HEK293 (cell line): ENCODE results near the gene FRAS1.

Experiments
- CTCF ChIA-PET: fragments of 350-600 bp; formaldehyde crosslinking; extraction: SDS; loops from one replicate; lab custom pipeline; 2021; ENCODE audit warnings: antibody characterized with exemption; lab: Yijun Ruan, JAX
- POLR2A ChIA-PET: fragments of 300-600 bp; formaldehyde crosslinking; extraction: SDS; loops from one replicate; lab custom pipeline; 2020; ENCODE audit warnings: antibody characterized with exemption, inconsistent platforms; lab: Yijun Ruan, JAX
- H3K27ac ChIP-seq: fragments of 200-500 bp; sonication (Bioruptor generic); 2 replicates; pipeline ENCODE4 v1.5.1; 2014; ENCODE audit warnings: low read depth, low read length, control low read depth, inconsistent platforms; ENCODE audit errors: extremely low read depth
- H3K36me3 ChIP-seq, 2 experiments: fragments of 200-500 bp in 1 of 2; sonication (Bioruptor generic) in 1 of 2; 1 replicate in 1 of 2; 2 replicates in 1 of 2; pipeline ENCODE4 v1.5.1; 2014 to 2017; ENCODE audit warnings: inconsistent platforms in 2 of 2, low read length in 2 of 2; ENCODE audit not compliant: control insufficient read depth in 2 of 2, insufficient read depth in 1 of 2
- H3K4me1 ChIP-seq: fragments of 200-500 bp; sonication (Bioruptor generic); 2 replicates; pipeline ENCODE4 v1.5.1; 2014; ENCODE audit warnings: mild to moderate bottlenecking, low read length, inconsistent platforms; ENCODE audit not compliant: control insufficient read depth, insufficient read depth
- H3K4me3 ChIP-seq: 2 replicates; pipeline ENCODE4 v1.5.1; 2011; ENCODE audit warnings: low read depth, mild to moderate bottlenecking, control low read depth, low read length, moderate library complexity
- H3K9me3 ChIP-seq: fragments of 200-500 bp; sonication (Bioruptor generic); 2 replicates; pipeline ENCODE4 v1.5.1; 2014; ENCODE audit warnings: low read depth, low read length, inconsistent platforms; ENCODE audit not compliant: control insufficient read depth, insufficient read depth
- MYNN ChIP-seq: fragments of 450-650 bp; formaldehyde crosslinking; IDR thresholded peaks from 2 replicates; pipeline ENCODE4 v1.5.1; 2016; ENCODE audit warnings: missing biosample characterization, missing genetic modification characterization, borderline replicate concordance
- YY2 ChIP-seq: fragments of 450-650 bp; formaldehyde crosslinking; IDR thresholded peaks from 2 replicates; pipeline ENCODE4 v1.5.1; 2016; ENCODE audit warnings: missing biosample characterization, missing genetic modification characterization
- ZNF324 ChIP-seq: fragments of 450-650 bp; formaldehyde crosslinking; IDR thresholded peaks from 2 replicates; pipeline ENCODE4 v1.5.1; 2016; ENCODE audit warnings: missing biosample characterization, missing genetic modification characterization
- ZNF350 ChIP-seq: fragments of 450-650 bp; formaldehyde crosslinking; IDR thresholded peaks from 2 replicates; pipeline ENCODE4 v1.5.0; 2017; ENCODE audit warnings: missing biosample characterization, mild to moderate bottlenecking, missing genetic modification characterization
- ZNF366 ChIP-seq: fragments of 450-650 bp; formaldehyde crosslinking; conservative IDR thresholded peaks from 2 replicates; pipeline ENCODE4 v1.5.1; 2016; ENCODE audit warnings: missing biosample characterization, missing genetic modification characterization
- ZNF623 ChIP-seq: fragments of 450-650 bp; formaldehyde crosslinking; IDR thresholded peaks from 2 replicates; pipeline ENCODE4 v1.5.1; 2016; ENCODE audit warnings: missing biosample characterization, missing genetic modification characterization
- TF ChIP-seq, protein P1 (sequence below): fragments of 450-650 bp; formaldehyde crosslinking; IDR thresholded peaks from 2 replicates; pipeline ENCODE4 v1.5.1; 2017; ENCODE audit warnings: missing biosample characterization, missing genetic modification characterization
- TF ChIP-seq, protein P2 (sequence below): fragments of 450-650 bp; formaldehyde crosslinking; IDR thresholded peaks from 2 replicates; pipeline ENCODE4 v1.5.1; 2016; ENCODE audit warnings: missing biosample characterization, missing genetic modification characterization
- TF ChIP-seq, protein P3 (sequence below): fragments of 450-650 bp; formaldehyde crosslinking; IDR thresholded peaks from 2 replicates; pipeline ENCODE4 v1.5.1; 2016; ENCODE audit warnings: missing biosample characterization, missing genetic modification characterization, borderline replicate concordance
- TF ChIP-seq, protein P4 (sequence below): fragments of 450-650 bp; formaldehyde crosslinking; IDR thresholded peaks from 2 replicates; pipeline ENCODE4 v1.5.1; 2016; ENCODE audit warnings: missing biosample characterization, missing genetic modification characterization

Gene FRAS1

DNA sequence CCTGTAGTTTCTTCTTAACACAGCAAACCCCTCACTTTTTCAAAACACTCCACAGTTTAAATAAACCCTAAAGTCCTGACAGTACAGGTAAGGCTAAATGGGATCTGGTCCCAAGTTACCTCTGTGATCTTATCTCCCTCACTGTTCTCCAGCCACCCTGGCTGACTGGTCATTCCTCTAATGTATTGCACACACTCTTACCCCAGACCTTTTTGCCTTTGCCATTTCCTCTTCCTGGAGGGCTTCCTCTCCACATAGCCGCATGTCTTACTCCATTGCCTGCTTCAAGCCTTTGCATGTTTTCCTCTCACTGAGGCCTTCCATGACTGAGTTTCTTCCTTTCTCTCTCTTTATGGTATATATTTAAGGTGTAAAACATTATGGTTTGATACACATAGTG lies 474.9 kb downstream of the FRAS1 start:
- ChIA-PET POLR2A (no interaction called here), CTCF (no interaction called here)
- Histone ChIP-seq H3K9me3 (no peaks in the 10 kb centered on the region), H3K4me3 (no peak overlapping the region), H3K27ac (no peak overlapping the region), H3K36me3 (peaks cover 0 to 10% of the 10 kb centered on the region in 2 experiments; a peak in 1 of 3 replicates), H3K4me1 (no peaks in the 10 kb centered on the region)
- TF ChIP-seq, protein P1, sequence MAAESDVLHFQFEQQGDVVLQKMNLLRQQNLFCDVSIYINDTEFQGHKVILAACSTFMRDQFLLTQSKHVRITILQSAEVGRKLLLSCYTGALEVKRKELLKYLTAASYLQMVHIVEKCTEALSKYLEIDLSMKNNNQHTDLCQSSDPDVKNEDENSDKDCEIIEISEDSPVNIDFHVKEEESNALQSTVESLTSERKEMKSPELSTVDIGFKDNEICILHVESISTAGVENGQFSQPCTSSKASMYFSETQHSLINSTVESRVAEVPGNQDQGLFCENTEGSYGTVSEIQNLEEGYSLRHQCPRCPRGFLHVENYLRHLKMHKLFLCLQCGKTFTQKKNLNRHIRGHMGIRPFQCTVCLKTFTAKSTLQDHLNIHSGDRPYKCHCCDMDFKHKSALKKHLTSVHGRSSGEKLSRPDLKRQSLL (tag by site-specific recombination) = no peak

DNA sequence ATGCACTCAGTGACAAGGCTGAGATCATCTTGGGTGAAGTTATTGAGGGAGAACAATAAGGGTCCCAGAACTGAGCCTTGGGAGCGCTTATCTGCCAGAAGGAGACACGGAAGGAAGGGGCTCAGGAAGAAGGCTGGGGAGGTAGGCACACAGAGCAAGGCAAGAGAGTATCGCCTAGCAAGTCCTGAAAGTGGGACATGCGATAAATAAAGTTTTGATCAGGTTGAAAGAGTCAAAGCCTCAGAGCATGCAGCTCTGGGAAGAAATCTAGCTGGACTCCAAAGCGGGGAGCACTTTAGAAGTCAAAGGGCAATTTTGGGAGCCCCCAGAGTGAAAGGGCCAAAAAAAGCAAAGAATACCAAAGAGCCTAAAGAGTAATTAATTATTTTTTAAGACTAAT lies 476.7 kb downstream of the FRAS1 start:
- CTCF ChIA-PET = interaction anchor here (1.5 kb wide), 1 partner anchor 16 kb away, joined by 4 read pairs; no protein-coding TSS in a partner anchor
- H3K4me3 ChIP-seq = no peak overlapping the region
- TF ChIP-seq, protein P2, sequence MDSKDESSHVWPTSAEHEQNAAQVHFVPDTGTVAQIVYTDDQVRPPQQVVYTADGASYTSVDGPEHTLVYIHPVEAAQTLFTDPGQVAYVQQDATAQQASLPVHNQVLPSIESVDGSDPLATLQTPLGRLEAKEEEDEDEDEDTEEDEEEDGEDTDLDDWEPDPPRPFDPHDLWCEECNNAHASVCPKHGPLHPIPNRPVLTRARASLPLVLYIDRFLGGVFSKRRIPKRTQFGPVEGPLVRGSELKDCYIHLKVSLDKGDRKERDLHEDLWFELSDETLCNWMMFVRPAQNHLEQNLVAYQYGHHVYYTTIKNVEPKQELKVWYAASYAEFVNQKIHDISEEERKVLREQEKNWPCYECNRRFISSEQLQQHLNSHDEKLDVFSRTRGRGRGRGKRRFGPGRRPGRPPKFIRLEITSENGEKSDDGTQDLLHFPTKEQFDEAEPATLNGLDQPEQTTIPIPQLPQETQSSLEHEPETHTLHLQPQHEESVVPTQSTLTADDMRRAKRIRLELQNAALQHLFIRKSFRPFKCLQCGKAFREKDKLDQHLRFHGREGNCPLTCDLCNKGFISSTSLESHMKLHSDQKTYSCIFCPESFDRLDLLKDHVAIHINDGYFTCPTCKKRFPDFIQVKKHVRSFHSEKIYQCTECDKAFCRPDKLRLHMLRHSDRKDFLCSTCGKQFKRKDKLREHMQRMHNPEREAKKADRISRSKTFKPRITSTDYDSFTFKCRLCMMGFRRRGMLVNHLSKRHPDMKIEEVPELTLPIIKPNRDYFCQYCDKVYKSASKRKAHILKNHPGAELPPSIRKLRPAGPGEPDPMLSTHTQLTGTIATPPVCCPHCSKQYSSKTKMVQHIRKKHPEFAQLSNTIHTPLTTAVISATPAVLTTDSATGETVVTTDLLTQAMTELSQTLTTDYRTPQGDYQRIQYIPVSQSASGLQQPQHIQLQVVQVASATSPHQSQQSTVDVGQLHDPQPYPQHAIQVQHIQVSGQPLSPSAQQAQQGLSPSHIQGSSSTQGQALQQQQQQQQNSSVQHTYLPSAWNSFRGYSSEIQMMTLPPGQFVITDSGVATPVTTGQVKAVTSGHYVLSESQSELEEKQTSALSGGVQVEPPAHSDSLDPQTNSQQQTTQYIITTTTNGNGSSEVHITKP = no peak
- TF ChIP-seq, protein P3, sequence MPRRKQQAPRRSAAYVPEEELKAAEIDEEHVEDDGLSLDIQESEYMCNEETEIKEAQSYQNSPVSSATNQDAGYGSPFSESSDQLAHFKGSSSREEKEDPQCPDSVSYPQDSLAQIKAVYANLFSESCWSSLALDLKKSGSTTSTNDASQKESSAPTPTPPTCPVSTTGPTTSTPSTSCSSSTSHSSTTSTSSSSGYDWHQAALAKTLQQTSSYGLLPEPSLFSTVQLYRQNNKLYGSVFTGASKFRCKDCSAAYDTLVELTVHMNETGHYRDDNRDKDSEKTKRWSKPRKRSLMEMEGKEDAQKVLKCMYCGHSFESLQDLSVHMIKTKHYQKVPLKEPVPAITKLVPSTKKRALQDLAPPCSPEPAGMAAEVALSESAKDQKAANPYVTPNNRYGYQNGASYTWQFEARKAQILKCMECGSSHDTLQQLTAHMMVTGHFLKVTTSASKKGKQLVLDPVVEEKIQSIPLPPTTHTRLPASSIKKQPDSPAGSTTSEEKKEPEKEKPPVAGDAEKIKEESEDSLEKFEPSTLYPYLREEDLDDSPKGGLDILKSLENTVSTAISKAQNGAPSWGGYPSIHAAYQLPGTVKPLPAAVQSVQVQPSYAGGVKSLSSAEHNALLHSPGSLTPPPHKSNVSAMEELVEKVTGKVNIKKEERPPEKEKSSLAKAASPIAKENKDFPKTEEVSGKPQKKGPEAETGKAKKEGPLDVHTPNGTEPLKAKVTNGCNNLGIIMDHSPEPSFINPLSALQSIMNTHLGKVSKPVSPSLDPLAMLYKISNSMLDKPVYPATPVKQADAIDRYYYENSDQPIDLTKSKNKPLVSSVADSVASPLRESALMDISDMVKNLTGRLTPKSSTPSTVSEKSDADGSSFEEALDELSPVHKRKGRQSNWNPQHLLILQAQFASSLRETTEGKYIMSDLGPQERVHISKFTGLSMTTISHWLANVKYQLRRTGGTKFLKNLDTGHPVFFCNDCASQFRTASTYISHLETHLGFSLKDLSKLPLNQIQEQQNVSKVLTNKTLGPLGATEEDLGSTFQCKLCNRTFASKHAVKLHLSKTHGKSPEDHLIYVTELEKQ (tag by site-specific recombination) = no peak
- TF ChIP-seq ZNF350 (tag by site-specific recombination) = no peak
- TF ChIP-seq ZNF623 = no peak
- TF ChIP-seq ZNF324 (tag by site-specific recombination) = no peak
- TF ChIP-seq MYNN (tag by site-specific recombination) = no peak
- TF ChIP-seq, protein P4, sequence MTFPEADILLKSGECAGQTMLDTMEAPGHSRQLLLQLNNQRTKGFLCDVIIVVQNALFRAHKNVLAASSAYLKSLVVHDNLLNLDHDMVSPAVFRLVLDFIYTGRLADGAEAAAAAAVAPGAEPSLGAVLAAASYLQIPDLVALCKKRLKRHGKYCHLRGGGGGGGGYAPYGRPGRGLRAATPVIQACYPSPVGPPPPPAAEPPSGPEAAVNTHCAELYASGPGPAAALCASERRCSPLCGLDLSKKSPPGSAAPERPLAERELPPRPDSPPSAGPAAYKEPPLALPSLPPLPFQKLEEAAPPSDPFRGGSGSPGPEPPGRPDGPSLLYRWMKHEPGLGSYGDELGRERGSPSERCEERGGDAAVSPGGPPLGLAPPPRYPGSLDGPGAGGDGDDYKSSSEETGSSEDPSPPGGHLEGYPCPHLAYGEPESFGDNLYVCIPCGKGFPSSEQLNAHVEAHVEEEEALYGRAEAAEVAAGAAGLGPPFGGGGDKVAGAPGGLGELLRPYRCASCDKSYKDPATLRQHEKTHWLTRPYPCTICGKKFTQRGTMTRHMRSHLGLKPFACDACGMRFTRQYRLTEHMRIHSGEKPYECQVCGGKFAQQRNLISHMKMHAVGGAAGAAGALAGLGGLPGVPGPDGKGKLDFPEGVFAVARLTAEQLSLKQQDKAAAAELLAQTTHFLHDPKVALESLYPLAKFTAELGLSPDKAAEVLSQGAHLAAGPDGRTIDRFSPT (tag by site-specific recombination) = no peak
- TF ChIP-seq ZNF366 (tag by site-specific recombination) = no peak
- no peak for TF ChIP-seq YY2 (tag by site-specific recombination)
- TF ChIP-seq, all 188 proteins: peak for 0
- POLR2A ChIA-PET = no interaction called here
- Histone ChIP-seq H3K9me3 (no peaks in the 10 kb centered on the region), H3K36me3 (peaks cover 0 to 13% of the 10 kb centered on the region in 2 experiments; a peak in 1 of 3 replicates), H3K4me1 (no peaks in the 10 kb centered on the region), H3K27ac (no peak overlapping the region)
